ENCODE data around the gene RHBDL1.

The RHBDL1 gene

GRCh38 chr16:658679-659571 is 16.5 kb upstream of the RHBDL1 start:
- DNase-seq (ENCODE audit: low read depth): no peak
- TF ChIP-seq, protein P1, sequence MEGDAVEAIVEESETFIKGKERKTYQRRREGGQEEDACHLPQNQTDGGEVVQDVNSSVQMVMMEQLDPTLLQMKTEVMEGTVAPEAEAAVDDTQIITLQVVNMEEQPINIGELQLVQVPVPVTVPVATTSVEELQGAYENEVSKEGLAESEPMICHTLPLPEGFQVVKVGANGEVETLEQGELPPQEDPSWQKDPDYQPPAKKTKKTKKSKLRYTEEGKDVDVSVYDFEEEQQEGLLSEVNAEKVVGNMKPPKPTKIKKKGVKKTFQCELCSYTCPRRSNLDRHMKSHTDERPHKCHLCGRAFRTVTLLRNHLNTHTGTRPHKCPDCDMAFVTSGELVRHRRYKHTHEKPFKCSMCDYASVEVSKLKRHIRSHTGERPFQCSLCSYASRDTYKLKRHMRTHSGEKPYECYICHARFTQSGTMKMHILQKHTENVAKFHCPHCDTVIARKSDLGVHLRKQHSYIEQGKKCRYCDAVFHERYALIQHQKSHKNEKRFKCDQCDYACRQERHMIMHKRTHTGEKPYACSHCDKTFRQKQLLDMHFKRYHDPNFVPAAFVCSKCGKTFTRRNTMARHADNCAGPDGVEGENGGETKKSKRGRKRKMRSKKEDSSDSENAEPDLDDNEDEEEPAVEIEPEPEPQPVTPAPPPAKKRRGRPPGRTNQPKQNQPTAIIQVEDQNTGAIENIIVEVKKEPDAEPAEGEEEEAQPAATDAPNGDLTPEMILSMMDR (IDR thresholded peaks at IDR 0.05; ENCODE audit: insufficient read depth, low read depth, low read length, missing control alignments): no peak
- H3K4me3 ChIP-seq (ENCODE audit: low read length): no peak overlapping the region

- H3K4me3 ChIP-seq (ENCODE audit: low read length): no peak overlapping the region
- TF ChIP-seq, protein P1 (IDR thresholded peaks at IDR 0.05; ENCODE audit: insufficient read depth, low read depth, low read length, missing control alignments): no peak
- DNase-seq (ENCODE audit: low read depth): no peak
These were observed 15.9 kb upstream of the RHBDL1 start for GRCh38 chr16:659618-660017.

- no peak for DNase-seq (ENCODE audit: low read depth)
- TF ChIP-seq, protein P1 (IDR thresholded peaks at IDR 0.05; ENCODE audit: insufficient read depth, low read depth, low read length, missing control alignments): no peak
- H3K4me3 ChIP-seq (ENCODE audit: low read length): no peak overlapping the region
These were observed 15.4 kb upstream of the RHBDL1 start for GRCh38 chr16:660132-660458.

DNA sequence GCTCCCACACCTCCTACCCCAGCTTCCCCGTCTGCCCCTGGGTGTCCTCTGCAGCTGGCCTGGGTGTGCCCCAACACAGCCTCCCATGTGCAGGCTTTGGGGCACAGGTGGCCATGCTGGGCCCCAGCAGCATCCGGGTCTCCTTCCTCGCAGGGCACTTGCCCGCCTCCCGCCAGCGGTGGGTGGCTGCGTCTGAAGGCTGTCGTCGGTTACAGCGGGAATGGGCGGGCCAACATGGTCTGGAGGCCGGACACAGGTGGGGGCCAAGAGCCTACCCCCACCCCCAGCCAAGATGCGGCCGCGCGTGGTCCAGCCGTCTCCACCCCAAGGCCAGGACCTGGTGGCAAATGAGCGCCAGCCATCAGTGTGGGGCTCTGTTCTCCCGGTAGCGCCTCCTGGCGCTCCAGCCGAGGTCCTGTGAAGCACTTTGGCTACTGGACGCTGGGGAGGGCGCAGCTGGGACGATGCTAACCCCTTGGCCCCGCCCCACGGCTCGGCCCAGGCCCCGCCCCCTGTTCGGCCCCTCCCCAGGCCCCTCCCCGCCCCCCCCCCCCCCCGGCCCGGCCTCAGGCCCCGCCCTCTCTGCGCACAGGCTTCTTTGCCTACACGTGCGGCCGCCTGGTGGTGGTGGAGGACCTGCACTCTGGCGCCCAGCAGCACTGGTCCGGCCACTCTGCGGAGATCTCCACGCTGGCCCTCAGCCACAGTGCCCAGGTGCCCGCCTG is 14.8 kb upstream of the RHBDL1 start:
- no peak overlapping the region for H3K4me3 ChIP-seq (ENCODE audit: low read length)
- TF ChIP-seq, protein P1 (IDR thresholded peaks at IDR 0.05; ENCODE audit: insufficient read depth, low read depth, low read length, missing control alignments): peak; percentile 59
- peak; percentile 84 for DNase-seq (ENCODE audit: low read depth)

GRCh38 chr16:661184-661821 is 14.2 kb upstream of the RHBDL1 start:
- H3K4me3 ChIP-seq (ENCODE audit: low read length): no peak overlapping the region
- no peak for DNase-seq (ENCODE audit: low read depth)
- TF ChIP-seq, protein P1 (IDR thresholded peaks at IDR 0.05; ENCODE audit: insufficient read depth, low read depth, low read length, missing control alignments): no peak

GRCh38 chr16:662095-662494 is 13.4 kb upstream of the RHBDL1 start:
- TF ChIP-seq, protein P1 (IDR thresholded peaks at IDR 0.05; ENCODE audit: insufficient read depth, low read depth, low read length, missing control alignments): no peak
- H3K4me3 ChIP-seq (ENCODE audit: low read length): no peak overlapping the region
- DNase-seq (ENCODE audit: low read depth): no peak

Data from epithelial cell of esophagus (primary cell).